ENCODE measurements around the gene DAZAP2. TPM values are rescaled to one million over a fixed set of nuclear protein-coding genes. Genes with fewer than 3 reads are reported as not detected.

DAZAP2 gene
- total RNA-seq, 4 donors from 2014 or later = 162 to 256 (median 236) TPM

DNA sequence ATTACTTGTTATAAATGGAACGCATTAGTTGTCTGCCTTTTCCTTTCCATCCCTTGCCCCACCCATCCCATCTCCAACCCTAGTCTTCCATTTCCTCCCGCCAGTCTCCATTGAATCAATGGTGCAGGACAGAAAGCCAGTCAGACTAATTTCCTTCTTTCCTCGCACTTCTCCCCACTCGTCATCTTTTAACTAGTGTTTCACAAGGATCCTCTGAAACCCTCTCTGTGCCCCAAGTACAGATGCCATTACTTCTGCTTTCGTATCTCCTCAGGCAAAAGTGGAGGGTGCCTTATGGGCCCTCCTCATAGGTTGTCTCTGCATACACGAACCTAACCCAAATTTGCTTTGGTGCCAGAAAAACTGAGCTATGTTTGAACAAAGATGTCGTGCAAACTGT, 4.2 kb downstream of the DAZAP2 start:
- TF ChIP-seq, protein P1, sequence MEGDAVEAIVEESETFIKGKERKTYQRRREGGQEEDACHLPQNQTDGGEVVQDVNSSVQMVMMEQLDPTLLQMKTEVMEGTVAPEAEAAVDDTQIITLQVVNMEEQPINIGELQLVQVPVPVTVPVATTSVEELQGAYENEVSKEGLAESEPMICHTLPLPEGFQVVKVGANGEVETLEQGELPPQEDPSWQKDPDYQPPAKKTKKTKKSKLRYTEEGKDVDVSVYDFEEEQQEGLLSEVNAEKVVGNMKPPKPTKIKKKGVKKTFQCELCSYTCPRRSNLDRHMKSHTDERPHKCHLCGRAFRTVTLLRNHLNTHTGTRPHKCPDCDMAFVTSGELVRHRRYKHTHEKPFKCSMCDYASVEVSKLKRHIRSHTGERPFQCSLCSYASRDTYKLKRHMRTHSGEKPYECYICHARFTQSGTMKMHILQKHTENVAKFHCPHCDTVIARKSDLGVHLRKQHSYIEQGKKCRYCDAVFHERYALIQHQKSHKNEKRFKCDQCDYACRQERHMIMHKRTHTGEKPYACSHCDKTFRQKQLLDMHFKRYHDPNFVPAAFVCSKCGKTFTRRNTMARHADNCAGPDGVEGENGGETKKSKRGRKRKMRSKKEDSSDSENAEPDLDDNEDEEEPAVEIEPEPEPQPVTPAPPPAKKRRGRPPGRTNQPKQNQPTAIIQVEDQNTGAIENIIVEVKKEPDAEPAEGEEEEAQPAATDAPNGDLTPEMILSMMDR (IDR thresholded peaks at IDR 0.05; ENCODE audit: low read depth) = no peak

- TF ChIP-seq, protein P1 (IDR thresholded peaks at IDR 0.05; ENCODE audit: low read depth) = no peak
Measured at GRCh38 chr12:51244269-51244668, 5.6 kb downstream of the DAZAP2 start.

DNA sequence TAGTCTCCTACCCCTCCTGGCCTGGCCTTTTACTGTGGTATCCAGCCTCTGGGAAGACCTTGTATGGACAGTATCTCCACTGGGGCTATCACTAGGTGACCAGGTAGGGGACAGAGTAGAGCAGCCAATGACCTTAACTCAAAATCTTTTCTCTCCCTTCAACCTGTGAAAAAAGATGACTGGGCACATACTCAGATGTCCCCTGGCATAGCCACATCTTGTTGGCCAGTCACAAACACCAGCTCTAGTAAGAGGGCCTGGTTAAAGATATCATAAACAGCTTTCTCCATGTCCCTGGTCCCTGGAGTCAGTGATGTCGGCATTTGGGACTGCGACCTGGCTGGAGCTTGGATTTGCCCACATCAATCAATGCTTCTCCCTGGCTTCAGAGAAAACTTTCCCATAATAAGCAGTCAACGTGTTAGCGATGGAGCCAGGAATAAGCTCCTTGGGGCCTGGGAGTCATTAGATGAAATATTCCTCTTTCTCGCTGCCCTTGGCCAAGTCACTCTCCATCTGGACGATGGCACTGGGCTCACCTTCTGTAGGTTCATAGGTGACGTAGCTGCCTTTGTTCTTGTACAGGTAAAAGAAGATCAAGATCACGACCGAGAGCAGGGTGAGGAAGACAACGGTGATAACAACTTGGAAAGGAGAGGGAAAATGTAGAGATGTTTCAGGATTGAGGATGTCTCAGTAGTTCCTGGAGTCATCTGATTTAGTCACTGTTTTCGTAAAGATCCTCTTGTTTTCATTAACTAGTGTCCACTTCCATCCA, 7.0 kb downstream of the DAZAP2 start:
- TF ChIP-seq, protein P1 (IDR thresholded peaks at IDR 0.05; ENCODE audit: low read depth) = no peak

- TF ChIP-seq, protein P1 (IDR thresholded peaks at IDR 0.05; ENCODE audit: low read depth) = no peak
Measured at GRCh38 chr12:51246254-51246853, 7.7 kb downstream of the DAZAP2 start.

DNA sequence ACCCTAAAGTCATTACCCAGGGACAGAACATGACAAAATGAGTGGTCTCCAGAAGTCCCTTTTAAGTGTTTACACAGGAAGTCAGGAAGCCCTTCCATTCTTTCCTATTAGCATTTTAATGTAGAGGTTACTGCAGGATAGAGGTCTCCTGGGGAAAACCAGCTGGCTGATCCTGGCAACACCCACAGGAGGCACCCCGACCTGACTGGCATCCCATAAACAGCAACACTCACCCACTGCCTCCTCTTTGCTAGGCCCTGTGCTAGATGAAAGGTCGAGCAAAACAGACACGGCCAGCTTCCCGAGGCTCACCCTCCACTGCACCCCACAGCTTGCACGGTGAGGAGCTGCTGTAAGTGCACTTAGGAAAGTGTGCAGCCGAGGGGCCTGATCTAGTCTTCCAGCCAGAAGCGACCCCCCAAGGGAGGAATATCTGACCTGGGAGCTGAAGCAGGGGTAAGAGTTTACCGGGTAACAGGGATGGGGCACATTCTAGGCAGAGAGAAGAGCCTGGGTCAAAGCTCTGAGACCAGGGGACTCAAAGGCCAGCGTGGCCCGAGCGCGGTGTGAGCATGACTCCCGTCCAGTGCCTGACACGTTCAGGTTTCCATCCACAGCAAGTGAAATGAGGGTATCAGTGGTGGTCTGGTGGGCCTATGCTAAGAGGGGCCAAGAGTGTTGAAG, 9.0 kb downstream of the DAZAP2 start:
- TF ChIP-seq, protein P1 (IDR thresholded peaks at IDR 0.05; ENCODE audit: low read depth) = no peak

- TF ChIP-seq, protein P1 (IDR thresholded peaks at IDR 0.05; ENCODE audit: low read depth) = no peak
Measured at GRCh38 chr12:51253276-51253675, 14.7 kb downstream of the DAZAP2 start.

GRCh38 chr12:51254536-51254935, 15.9 kb downstream of the DAZAP2 start:
- TF ChIP-seq, protein P1 (IDR thresholded peaks at IDR 0.05; ENCODE audit: low read depth) = no peak

Data from subcutaneous adipose tissue (tissue), 4 donors.